SK-N-MC (cell line): ENCODE results near the gene RLN1.

Source experiments
- EZH2 ChIP-seq: fragments of 200-600 bp; sonication (generic); IDR thresholded peaks from one replicate; pipeline ENCODE4 v1.6.1; 2017; ENCODE audit warnings: antibody characterized with exemption
- FOXP2 ChIP-seq: optimal IDR thresholded peaks from 2 replicates; pipeline ENCODE3; 2011; ENCODE audit warnings: mild to moderate bottlenecking, moderate library complexity; ENCODE audit not compliant: insufficient read depth; ENCODE audit errors: extremely low read length, control extremely low read depth
- POLR2AphosphoS5 ChIP-seq: IDR thresholded peaks from 2 replicates; pipeline ENCODE4 v1.6.1; 2012; ENCODE audit warnings: mild to moderate bottlenecking, low read depth, low read length, borderline replicate concordance

- no peak for TF ChIP-seq EZH2
- no peak for TF ChIP-seq POLR2AphosphoS5
- no peak for TF ChIP-seq FOXP2
Measured at GRCh38 chr9:5354184-5354583, 14.5 kb upstream of the RLN1 start.
